ENCODE data around the gene SLC25A14.
A peak's percentile ranks its signal among the peaks of the same experiment; 100 is the strongest.

The SLC25A14 gene

GRCh38 chrX:130378024-130378669, 38.4 kb downstream of the SLC25A14 start:
- no peak for DNase-seq (ENCODE audit: low read depth, low spot score)

GRCh38 chrX:130385520-130385919, 45.8 kb downstream of the SLC25A14 start, which contains the start of gene GPR119:
Gene GPR119 (minus strand): TSS chrX:130385674. CDS start chrX:130385447, 227 bp downstream.
- no peak for DNase-seq (ENCODE audit: low read depth, low spot score)

- no peak for DNase-seq (ENCODE audit: low read depth, low spot score)
Measured at GRCh38 chrX:130386408-130386808, 46.7 kb downstream of the SLC25A14 start.

GRCh38 chrX:130393451-130394074, 53.8 kb downstream of the SLC25A14 start:
- DNase-seq (ENCODE audit: low read depth, low spot score), result peak; percentile 62

GRCh38 chrX:130395341-130395740, 55.6 kb downstream of the SLC25A14 start:
- no peak for DNase-seq (ENCODE audit: low read depth, low spot score)

GRCh38 chrX:130401415-130402207, 61.9 kb downstream of the SLC25A14 start, which contains the start of gene RBMX2:
Gene RBMX2 (plus strand): TSS chrX:130401987. CDS start chrX:130402033, 46 bp downstream.
- DNase-seq (ENCODE audit: low read depth, low spot score), result peak; percentile 84

GRCh38 chrX:130402208-130402684, 62.5 kb downstream of the SLC25A14 start:
- no peak for DNase-seq (ENCODE audit: low read depth, low spot score)

- DNase-seq (ENCODE audit: low read depth, low spot score), result no peak
Measured at GRCh38 chrX:130413415-130413814, 73.7 kb downstream of the SLC25A14 start.

GRCh38 chrX:130414800-130415199, 75.1 kb downstream of the SLC25A14 start:
- DNase-seq (ENCODE audit: low read depth, low spot score), result no peak

- DNase-seq (ENCODE audit: low read depth, low spot score), result no peak
Measured at GRCh38 chrX:130415201-130415600, 75.5 kb downstream of the SLC25A14 start.

GRCh38 chrX:130416785-130417184, 77.1 kb downstream of the SLC25A14 start:
- no peak for DNase-seq (ENCODE audit: low read depth, low spot score)

GRCh38 chrX:130418066-130418465, 78.3 kb downstream of the SLC25A14 start:
- DNase-seq (ENCODE audit: low read depth, low spot score), result no peak

GRCh38 chrX:130418740-130419139, 79.0 kb downstream of the SLC25A14 start:
- no peak for DNase-seq (ENCODE audit: low read depth, low spot score)

GRCh38 chrX:130419263-130419662, 79.5 kb downstream of the SLC25A14 start:
- DNase-seq (ENCODE audit: low read depth, low spot score), result no peak
